Ovary (tissue), 3 donors: ENCODE results near the gene HIVEP3.

Experiments
- EP300 ChIP-seq: sonication (generic); formaldehyde crosslinking; IDR thresholded peaks from one replicate; pipeline ENCODE4 v1.6.1; 2017; ENCODE audit warnings: antibody characterized with exemption
- POLR2A ChIP-seq: fragments of 450-650 bp; IDR thresholded peaks from one replicate; pipeline ENCODE4 v1.6.1; 2017; ENCODE audit warnings: antibody characterized with exemption, mild to moderate bottlenecking, moderate library complexity
- TF ChIP-seq, protein P1 (sequence below), 3 donors: fragments of 450-650 bp in 2 of 3; fragments of 200-600 bp in 1 of 3; IDR thresholded peaks; one replicate each; pipeline versions ENCODE4 v1.5.1 to v1.8.0; 2016 to 2022; ENCODE audit warnings: antibody characterized with exemption in 3 of 3, mild to moderate bottlenecking in 1 of 3
- donor health status: DM: no; HTN: no; CAD: no.

DNA sequence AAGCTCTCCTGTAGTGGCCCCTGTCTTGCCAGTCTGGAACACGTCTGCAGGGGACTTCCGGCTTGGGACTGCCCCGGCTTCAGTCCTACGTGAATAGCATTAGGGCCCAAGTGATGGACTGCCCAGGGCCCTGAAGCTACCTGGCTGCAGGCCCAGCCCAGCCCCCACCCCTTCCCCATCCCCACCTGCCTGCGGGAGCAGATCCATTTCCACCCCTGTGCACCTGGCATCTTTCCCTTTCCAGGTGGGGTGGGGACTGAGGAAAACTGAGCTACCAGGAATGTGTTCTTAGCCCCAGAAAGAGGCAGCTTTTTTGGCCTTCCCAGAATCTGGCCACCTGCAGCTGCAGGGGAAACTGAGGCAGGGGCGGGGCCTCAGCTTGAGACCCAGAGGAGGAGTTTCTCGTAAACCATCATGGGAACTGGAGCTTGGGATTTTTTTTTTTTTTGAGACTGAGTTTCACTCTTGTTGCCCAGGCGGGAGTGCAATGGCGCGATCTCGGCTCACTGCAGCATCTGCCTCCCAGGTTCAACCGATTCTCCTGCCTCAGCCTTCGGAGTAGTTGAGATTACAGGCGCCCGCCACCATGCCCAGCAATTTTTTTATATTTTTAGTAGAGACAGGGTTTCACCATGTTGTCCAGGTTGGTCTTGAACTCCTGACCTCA is 437.5 kb downstream of the HIVEP3 start:
- TF ChIP-seq, protein P1, sequence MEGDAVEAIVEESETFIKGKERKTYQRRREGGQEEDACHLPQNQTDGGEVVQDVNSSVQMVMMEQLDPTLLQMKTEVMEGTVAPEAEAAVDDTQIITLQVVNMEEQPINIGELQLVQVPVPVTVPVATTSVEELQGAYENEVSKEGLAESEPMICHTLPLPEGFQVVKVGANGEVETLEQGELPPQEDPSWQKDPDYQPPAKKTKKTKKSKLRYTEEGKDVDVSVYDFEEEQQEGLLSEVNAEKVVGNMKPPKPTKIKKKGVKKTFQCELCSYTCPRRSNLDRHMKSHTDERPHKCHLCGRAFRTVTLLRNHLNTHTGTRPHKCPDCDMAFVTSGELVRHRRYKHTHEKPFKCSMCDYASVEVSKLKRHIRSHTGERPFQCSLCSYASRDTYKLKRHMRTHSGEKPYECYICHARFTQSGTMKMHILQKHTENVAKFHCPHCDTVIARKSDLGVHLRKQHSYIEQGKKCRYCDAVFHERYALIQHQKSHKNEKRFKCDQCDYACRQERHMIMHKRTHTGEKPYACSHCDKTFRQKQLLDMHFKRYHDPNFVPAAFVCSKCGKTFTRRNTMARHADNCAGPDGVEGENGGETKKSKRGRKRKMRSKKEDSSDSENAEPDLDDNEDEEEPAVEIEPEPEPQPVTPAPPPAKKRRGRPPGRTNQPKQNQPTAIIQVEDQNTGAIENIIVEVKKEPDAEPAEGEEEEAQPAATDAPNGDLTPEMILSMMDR (IDR thresholded peaks at IDR 0.05): no peak
- TF ChIP-seq POLR2A (no peak), EP300 (no peak)
